AG09319 (cell line): ENCODE results near the gene HCCS.

Experiments used
- DNase-seq: peaks from one replicate; pipeline ENCODE4 v3.0.0-alpha.2; 2010; ENCODE audit warnings: low read depth; ENCODE audit errors: extremely low read depth
- TF ChIP-seq, protein P1 (sequence below): IDR thresholded peaks from 2 replicates; pipeline ENCODE4 v1.5.1; 2011; ENCODE audit warnings: low read depth, mild to moderate bottlenecking, inconsistent platforms, low read length, moderate library complexity

HCCS gene

DNA sequence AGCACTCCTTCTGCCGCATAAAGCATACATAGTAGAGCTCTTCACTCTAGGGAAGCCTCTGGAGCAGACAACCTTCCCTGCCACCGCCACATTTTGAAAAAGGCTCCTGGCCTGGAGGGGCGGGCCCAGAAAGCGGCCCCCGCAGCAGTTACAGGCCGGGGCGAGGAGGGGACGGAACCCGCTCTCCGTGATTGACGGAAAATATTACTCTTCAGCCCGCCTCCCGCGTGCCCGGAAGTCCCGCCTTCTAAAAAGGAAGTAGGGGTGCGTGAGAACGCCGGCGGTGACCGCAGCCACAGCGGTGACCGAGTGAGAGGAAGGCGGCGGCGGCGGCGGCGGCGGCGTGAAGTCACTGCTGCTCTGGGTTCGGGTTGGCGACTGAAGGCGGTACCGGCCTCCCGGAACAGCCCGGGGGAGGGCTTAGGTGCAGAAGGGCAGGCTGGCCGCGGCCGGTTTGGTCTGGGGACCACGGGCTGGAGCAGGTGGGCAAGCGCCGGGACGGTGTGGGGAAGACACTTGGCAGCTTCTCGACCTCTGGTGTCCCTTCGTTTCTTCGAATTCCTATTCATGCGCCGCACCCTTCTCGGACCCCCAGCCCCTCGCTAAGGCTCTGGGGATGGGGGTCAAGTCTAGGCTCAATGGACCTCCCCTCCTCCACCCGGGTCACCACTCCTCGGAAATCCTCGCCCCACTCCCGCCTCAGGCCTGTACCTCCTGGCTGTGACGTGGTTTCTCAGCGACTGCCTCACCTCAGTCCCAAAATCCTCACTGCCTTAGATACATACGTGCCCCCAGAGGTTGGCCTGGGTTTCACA lies at the start of gene HCCS:
TSS of gene HCCS (plus strand) at position 296 of the 815 bp plus-strand sequence. CDS start 729 bp downstream, outside the sequence.
- DNase-seq, result peak; percentile 44
- TF ChIP-seq, protein P1, sequence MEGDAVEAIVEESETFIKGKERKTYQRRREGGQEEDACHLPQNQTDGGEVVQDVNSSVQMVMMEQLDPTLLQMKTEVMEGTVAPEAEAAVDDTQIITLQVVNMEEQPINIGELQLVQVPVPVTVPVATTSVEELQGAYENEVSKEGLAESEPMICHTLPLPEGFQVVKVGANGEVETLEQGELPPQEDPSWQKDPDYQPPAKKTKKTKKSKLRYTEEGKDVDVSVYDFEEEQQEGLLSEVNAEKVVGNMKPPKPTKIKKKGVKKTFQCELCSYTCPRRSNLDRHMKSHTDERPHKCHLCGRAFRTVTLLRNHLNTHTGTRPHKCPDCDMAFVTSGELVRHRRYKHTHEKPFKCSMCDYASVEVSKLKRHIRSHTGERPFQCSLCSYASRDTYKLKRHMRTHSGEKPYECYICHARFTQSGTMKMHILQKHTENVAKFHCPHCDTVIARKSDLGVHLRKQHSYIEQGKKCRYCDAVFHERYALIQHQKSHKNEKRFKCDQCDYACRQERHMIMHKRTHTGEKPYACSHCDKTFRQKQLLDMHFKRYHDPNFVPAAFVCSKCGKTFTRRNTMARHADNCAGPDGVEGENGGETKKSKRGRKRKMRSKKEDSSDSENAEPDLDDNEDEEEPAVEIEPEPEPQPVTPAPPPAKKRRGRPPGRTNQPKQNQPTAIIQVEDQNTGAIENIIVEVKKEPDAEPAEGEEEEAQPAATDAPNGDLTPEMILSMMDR, result no peak

DNA sequence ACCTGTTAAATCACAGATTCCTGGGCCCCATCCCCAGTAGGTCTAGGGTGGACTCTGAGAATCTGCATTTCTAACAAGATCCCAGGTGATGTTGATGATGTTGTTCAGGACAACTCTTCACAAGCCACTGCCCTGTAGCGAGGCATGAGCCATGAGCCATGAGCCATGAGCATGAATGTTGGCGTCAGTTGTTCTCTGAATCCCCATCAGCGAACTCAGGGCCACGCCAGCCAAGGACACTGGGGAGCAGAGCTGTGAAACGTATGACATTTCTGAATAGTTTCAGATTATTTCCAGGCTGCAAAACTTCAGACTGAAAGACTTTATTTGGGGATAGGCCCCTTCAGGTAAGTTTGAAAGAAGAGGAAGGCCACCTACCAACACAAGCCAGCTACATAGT lies 46.9 kb upstream of the HCCS start:
- TF ChIP-seq, protein P1, result no peak
- no peak for DNase-seq

DNA sequence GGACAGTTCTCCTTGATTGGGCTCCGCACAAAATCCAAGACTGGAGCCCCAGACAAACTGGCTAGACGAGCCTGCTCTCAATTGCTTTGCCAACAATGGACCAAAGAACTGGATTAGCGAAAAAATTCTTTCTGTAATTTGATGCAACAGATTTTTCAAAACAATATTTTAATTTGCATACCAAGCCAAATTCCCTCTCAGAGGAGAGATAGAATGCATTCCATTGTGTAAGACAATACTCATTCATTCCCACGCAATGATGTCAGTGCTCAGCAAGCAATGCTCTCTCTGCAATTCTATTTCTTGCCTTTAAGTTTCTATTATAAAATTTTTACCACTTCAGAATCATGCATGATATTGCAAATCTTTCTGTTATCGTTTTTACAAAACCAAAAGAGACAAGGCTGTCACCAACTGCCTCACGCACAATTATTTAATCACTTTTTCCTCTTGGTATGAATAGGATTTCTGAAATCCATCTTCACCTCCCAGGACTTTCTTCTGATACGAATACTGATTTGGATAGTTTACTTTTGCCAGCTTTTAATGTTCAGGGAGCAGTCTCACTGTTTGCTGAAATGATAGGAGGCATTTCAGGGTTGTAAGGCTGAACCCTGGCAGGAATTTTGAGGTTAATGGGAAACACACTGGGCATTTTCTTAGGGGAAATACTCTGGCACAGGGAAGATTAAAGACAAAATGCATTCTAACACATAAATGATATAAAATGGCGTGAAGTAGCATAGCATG lies 46.1 kb upstream of the HCCS start:
- TF ChIP-seq, protein P1, result no peak
- DNase-seq, result peak; percentile 42

DNA sequence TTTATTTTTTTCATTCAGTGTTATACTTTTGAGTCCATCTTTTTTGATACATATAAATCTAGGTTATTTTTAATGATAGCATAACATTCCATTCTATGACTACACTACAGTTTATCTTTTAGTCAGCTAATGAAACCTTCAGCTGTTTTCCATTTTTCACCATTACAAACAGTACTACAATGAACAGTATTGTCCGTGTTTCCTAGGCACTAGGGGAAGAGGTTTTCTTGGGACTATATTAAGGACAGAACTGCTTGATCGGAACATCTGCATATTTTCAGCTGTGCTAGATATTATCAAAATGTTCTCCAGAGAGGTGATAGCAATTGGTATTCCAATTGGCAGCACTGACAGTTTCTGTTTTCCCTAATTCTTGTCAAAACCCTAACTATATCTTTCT lies 44.3 kb upstream of the HCCS start:
- DNase-seq, result no peak
- TF ChIP-seq, protein P1, result no peak

DNA sequence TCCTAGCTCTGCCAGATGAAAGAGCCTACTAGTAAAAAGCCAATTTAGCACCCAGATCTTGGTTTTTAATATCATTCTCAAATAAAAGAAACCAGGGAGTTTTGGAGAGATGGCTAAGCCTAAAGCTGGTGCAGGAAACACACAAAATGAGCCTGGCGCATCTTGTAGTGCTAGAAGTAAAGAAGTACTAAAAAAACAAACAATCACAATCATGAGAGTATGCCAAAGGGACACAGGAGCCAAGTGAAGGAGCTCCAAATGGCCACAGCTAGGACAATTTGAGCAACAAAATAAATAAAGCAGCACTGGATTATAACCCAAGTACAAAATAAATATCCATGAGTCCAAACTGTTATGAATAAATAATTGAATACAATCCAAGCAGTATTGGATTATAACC lies 37.8 kb upstream of the HCCS start:
- DNase-seq, result no peak
- TF ChIP-seq, protein P1, result no peak

DNA sequence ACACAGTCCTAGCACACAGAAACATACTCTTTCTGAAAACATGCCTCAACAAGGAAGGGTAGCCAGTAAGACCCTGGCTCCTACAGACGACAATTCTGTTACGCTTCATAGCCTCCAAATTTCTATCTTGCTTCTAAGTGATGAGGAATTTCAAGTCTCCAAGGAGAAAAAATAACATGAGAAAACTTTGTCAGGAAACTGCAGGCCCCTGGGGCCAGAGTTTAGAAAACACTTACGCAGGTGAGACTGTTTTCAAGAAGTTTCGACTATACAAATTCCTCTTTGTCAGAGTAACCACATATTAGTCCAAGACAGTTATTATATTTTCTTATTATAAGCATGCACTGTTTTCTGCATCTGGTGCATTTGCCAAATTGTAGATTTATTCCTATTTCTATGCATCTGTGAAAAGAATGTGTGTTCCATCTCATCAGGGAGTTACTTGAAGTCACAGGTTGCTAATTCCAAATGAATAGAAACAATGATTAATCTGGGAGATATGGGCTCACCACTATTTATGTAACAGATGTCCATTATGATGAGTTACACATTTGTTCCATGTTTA lies 30.3 kb upstream of the HCCS start:
- DNase-seq, result no peak
- TF ChIP-seq, protein P1, result no peak

DNA sequence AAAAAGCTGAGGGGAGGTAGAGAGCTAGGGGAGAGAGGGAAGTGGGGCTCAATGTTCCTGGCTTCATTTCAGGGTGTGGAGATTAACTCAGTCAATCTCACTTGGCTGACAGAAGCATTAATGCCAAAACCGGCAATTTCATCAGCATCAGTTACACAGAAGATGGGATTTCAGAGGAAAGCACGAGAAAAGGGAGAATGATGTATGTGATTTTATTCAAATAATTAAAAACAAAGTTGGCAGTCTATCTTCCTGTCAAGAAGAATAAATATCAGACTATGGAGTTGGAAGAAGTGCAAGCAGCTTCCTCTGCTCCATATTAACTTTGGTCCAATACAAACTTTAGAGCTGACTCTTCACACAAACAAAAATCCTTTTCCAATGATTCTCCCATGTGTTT lies 29.6 kb upstream of the HCCS start:
- DNase-seq, result no peak
- TF ChIP-seq, protein P1, result no peak
